ENCODE measurements around the gene RABEP1.

The RABEP1 gene

GRCh38 chr17:5241861-5242671, 40.0 kb upstream of the RABEP1 start:
- no peak for TF ChIP-seq CTCF (IDR thresholded peaks at IDR 0.05)
- no peak overlapping the region for H3K4me3 ChIP-seq
- DNase-seq (ENCODE audit: low spot score) = no peak
- no peak overlapping the region for H3K27ac ChIP-seq

GRCh38 chr17:5247621-5248020, 34.5 kb upstream of the RABEP1 start:
- DNase-seq (ENCODE audit: low spot score) = no peak
- no peak overlapping the region for H3K4me3 ChIP-seq
- no peak for TF ChIP-seq CTCF (IDR thresholded peaks at IDR 0.05)
- H3K27ac ChIP-seq = no peak overlapping the region

- no peak for DNase-seq (ENCODE audit: low spot score)
- no peak overlapping the region for H3K27ac ChIP-seq
- no peak for TF ChIP-seq CTCF (IDR thresholded peaks at IDR 0.05)
- H3K4me3 ChIP-seq = no peak overlapping the region
Observed at GRCh38 chr17:5248821-5249479, 33.1 kb upstream of the RABEP1 start.

GRCh38 chr17:5249615-5250014, 32.5 kb upstream of the RABEP1 start:
- Histone ChIP-seq H3K27ac (no peak overlapping the region), H3K4me3 (no peak overlapping the region)
- TF ChIP-seq CTCF (IDR thresholded peaks at IDR 0.05) = peak; percentile 43
- no peak for DNase-seq (ENCODE audit: low spot score)

GRCh38 chr17:5254414-5254813, 27.7 kb upstream of the RABEP1 start:
- Histone ChIP-seq H3K4me3 (no peak overlapping the region), H3K27ac (no peak overlapping the region)
- TF ChIP-seq CTCF (IDR thresholded peaks at IDR 0.05) = no peak
- DNase-seq (ENCODE audit: low spot score) = no peak

- Histone ChIP-seq H3K27ac (no peak overlapping the region), H3K4me3 (no peak overlapping the region)
- no peak for DNase-seq (ENCODE audit: low spot score)
- TF ChIP-seq CTCF (IDR thresholded peaks at IDR 0.05) = no peak
Observed at GRCh38 chr17:5254903-5255521, 27.1 kb upstream of the RABEP1 start.
